EL (cell line): ENCODE measurements around the gene SRGAP2B.
"Not testable (repeated sequence)": the region's sequence is repeated elsewhere in the genome, so short reads cannot be mapped to it uniquely, and the experiment has no call there.

Experiments used
- DNase-seq: peaks from one replicate; pipeline ENCODE4 v3.0.0-alpha.2; 2016

SRGAP2B gene

GRCh38 chr1:145095284-145096057 is at the start of gene SRGAP2B, which contains the start of gene FAM72D:
Gene SRGAP2B (minus strand): TSS chr1:145095328. CDS start chr1:145092901, 2,427 bp downstream.
Gene FAM72D (plus strand): TSS chr1:145095974. CDS start chr1:145096848, 874 bp downstream.
- not testable (repeated sequence) for DNase-seq

DNA sequence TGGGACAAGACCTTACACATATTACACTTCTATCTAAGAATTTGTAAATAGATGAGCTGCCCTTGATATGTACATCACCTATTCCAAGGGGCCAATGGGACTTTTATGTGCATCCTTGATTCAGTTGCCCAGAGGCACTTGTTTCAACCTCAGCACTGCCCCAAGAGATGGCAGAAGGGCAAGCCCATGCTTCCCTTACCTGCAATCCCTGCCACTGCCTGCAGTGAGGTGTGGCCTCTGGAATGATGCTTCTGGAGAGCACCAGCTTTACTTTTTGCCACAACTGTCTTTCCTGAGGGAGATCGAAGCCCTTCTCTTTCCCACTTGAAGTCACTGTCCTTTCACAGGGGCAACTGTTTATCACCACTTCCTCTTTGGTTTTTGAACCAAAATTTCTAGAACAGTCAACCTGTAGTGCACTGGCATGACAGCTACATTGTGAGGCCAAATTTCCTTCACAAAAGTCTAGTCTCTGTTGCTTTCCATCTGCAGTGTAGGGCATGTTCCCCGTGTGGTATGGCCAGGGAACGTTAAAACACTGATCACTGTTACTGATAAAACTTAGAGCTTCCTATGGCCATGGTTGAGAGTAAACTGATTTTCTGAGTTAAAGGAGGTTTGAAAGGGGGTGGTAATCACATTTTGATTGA is 49.3 kb upstream of the SRGAP2B start:
- DNase-seq: not testable (repeated sequence)

DNA sequence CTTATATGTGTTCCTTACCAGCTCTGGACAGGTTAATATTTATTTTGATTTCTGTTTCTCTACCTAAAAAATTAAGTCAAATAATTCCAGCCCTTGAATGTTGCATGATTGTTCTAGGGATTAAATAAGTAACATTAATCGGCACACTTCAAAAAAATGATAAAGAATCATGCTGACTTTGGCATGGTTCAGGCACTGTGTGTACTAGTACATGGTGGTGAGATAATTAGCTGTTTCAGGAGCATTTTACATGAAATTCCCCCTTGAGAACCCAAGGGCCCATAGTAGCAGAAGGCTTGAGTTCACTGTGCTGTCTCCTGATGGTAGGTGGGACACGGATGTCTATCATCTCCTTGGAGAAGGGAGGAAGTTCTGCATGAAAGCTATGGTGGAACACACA is 45.4 kb upstream of the SRGAP2B start:
- not testable (repeated sequence) for DNase-seq

DNA sequence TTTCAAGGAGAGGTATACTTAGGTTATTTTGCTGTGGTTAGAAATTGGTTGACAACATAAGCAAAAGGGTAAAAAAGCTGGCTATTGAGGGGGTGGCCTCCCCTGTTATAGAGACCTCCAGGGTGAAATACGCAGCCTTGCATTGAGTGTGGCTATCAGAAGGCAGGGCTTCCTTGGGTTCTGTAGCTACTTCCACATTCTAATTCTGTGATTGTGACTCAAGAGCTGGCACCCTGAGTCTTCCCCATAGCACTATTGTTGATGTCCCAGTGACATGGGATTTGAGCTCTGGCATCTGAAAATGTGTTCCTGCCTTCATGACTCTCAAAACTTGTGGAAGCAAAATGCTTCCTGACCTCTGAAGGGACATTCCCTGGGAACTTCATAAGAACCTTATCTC is 39.3 kb upstream of the SRGAP2B start:
- not testable (repeated sequence) for DNase-seq

DNA sequence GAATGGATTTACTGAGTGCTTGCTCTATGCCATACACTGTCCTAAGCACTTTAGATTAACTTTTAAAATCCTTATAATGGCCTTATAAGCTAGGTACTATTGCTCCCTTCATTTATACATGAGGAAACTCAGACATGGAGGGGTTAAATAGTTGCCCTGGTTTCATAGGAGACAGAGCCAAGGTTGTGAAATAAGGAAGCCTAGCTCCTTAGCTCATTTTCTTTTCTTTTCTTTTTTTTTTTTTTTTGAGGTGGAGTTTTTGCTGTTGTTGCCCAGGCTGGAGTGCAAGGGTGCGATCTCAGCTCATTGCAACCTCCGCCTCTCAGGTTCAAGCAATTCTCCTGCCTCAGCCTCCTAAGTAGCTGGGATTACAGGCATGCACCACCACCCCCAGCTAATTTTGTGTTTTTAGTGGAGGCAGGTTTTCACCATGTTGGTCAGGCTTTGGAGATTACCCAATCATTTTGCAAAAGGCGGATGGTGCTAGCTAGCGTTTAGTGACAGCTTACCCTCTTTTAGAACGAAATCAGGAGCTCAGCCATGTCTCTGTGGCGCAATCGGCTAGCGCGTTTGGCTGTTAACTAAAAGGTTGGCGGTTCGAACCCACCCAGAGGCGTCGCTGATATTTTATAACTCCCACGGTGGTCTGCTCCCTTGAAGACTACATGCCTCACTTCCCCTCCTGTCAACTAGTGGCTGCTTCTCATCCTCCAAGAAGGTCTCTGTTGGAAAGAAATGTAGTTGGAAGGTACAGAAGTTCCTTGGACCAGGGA is 33.8 kb upstream of the SRGAP2B start:
- peak; percentile 29 for DNase-seq

DNA sequence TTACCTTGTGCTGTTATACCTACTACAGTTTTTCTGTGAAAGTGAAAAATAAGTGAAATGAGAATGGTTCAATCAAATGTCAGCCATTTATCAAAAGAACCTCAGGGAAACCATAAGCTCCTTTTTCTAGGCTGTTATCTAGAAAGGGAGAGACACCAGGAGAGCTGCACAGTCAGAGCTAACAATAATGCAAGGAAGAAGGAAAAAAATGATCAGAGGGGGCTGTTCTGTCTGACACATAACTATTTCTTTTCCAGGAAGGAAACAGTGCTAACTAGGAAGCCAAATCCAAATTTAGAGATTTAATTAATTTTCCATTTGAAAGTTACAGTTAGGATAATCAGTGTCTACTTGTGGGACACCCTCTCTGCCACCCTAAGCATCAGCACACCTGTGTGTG is 32.0 kb upstream of the SRGAP2B start:
- not testable (repeated sequence) for DNase-seq

DNA sequence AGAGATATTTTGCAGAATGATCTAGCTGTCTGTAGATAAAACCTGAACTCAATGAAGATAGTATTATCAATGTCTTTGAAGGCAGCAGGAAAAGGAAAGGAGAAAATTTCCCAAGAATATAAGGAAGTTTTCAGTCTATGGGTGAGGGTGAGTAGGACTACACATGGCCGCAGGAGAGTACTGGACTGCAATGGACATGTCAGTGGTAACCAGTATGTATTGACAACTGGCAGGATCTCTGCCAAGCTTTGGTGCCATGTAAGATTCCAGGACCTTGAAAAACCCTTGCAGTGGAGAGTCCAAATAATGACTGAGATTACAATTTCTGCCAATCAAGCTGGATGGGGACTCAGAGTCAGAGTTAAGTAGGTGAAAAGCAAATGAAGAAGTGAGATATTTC is 30.0 kb upstream of the SRGAP2B start:
- DNase-seq: not testable (repeated sequence)

DNA sequence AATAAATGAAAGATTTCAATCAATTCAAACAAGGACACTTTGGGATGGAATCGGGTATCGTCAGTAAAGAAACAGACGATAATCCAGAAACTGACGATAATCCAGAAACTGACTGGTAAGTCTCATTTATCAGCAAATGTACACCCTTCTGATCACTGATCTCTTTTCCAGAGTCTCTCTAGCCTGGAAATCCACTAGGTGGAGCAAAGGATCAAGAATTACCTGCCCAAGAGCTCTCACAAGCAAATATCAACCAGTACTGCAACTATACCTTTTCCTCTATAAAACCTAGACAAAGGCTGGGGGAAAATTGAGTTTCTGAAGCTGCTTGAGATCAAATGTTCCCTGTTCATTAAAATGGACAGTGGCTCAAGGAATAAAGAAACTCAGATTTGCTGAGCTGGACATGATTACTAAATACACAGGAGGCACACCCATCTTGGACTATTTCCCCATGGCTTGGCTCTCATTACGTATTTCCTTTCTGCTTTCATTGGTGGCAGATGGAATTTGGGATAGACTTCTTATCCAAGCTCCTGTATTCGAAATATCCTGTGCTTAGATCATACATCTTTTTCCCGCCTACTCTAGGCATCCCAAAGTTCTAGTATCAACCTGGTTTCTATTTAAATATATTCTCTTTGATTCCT is 29.0 kb upstream of the SRGAP2B start:
- DNase-seq: not testable (repeated sequence)

- DNase-seq: not testable (repeated sequence)
Measured at GRCh38 chr1:145123062-145123395, 27.9 kb upstream of the SRGAP2B start.

DNA sequence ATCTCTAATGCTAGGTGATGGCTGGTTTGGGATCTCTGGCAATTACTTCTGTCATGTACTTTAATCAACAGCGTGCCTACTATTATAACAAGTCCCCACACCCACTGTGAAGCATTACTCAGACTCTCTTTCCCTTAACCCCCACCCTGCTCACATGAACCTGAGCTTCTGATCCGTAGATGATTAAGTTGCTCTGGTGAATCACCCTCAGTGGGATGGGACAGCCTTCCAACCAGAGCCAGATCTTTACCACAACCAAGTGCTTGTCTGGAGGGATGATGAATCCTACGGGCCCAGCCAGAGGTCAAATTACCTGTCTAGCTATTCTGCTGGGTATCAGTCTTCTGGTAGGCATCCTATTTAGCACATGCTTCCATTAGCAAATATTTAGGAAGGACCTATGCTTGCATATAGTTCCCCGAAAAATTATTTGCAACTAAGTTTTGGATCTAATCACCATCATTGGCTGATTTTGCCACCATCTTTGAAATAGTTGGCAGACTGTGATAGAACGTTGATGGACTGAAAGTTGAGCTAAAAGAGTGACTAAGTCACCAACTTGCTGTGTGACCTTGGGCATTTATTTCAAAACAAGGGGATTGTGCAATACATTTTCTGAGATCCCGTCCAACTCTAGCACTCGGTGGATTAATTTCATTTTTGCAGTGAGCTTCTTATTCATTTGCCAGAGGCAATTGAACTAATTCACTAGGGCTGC is 27.4 kb upstream of the SRGAP2B start:
- not testable (repeated sequence) for DNase-seq

- DNase-seq: not testable (repeated sequence)
Measured at GRCh38 chr1:145119842-145120241, 24.7 kb upstream of the SRGAP2B start.

DNA sequence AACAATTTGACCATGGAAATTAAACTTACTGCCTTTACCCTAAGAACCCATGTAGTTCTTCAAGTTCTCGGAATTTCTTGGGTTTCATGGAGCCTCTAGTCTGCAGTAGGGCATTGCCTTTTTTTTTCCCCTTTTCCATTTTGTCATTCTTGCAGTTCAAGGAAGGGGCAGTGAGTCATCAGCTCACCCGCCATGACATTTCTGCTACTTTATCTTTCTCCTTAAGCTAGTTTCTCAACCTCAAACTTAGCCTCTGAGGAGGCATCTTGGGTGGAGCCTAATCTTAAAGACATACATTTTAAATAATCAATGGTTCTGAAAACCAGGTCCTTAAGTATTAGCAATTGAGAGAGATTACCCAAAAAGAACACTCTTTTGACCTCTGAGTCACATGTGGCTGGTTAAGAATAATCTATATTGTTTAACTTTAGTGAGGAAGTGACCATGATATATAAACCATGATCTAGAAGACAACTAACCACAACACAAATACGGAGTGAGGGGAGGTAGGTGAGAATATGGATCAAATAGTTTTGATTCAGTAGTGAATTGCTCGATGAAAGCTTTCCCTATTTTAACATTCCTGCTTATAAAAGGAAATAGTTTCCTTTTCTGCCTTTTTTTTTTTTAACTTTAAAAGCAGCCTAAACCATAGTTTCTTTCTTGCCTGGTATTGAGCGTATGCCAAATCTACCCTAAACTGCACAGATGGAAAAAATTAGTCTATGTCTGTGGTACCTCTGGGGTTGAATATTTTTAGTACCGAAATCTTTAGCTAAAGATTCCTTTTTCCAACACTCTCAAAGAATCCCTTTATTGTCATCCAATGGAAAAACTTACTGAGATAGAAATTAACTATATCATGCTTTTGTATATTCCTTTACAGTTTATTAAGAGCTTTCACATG is 20.7 kb upstream of the SRGAP2B start:
- DNase-seq: not testable (repeated sequence)

- not testable (repeated sequence) for DNase-seq
Measured at GRCh38 chr1:145114560-145115057, 19.5 kb upstream of the SRGAP2B start.

DNA sequence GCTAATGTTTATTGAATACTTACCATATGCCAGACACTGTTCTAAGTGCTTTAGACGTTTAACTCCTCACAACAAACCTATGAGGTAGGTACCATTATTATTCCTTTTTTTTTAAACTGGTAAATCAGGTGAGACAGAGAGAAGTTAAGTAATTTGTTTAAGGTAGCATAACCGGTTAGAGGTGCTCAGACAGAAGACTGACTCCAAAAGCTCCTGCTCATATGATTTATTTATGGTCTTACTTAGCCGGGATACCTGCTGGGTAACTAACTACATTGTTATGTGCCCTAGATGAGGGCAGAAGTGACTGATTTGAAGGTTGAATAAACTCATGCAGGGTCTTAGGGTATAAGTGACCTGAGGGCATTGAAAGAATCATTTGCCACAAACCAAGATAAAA is 17.6 kb upstream of the SRGAP2B start:
- DNase-seq: not testable (repeated sequence)

- not testable (repeated sequence) for DNase-seq
Measured at GRCh38 chr1:145111674-145112073, 16.5 kb upstream of the SRGAP2B start.

- not testable (repeated sequence) for DNase-seq
Measured at GRCh38 chr1:145103294-145103693, 8.2 kb upstream of the SRGAP2B start.

DNA sequence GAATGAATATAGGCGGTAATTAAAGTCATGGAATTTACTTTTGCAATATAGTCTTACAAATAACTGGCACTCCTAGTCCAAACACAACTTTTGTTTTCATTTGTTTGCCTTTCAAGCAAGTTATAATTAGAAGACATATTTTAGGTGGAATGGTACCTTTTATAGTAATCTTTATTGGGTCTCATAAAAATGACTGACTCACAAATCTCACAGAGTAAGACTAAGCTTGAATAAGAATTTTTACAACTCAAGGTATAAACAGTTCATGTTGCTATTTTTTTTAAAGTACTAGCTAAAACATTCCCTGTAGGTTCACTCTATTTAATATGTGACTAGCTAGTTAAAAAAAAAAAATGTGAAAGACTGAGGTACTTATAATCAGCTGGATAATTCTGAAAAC is 6.6 kb upstream of the SRGAP2B start:
- DNase-seq: not testable (repeated sequence)

GRCh38 chr1:145094655-145095211 is 395 bp downstream of the SRGAP2B start:
- not testable (repeated sequence) for DNase-seq

DNA sequence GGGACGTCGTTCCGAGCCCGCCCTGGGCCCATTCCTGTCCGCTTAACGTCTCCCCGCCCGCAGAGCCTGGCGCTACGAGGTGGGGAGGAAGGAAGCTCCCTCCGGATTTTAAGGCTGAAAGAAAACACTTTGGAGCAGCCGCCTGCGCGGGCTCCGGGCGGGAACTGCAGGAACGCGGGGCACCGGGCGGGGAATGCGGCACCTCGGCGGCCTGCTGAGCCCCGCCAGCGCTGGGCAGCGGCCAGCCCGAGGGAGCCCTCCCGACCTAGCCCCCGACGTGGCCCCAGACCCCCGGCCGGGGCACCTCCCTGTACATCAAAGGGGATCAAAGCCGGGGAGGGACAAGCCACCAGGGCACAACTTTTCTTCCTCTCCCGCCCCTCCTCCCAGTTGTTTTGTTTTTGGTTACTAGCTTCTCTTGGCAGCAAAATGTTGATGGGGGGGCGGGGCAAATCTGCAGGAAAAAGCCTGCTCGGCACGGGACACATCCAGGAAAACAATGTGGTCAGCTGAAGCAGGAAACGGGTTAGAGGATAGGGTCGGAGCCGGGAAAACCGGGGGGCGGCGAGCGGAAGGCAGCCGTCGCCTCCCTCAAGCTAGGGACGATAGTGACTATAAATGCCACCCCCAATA is 1.5 kb downstream of the SRGAP2B start:
- peak; percentile 30 for DNase-seq
